Nephron progenitor cell (in vitro differentiated cells): ENCODE data around the gene SYCE1L.

Source experiments
- DNase-seq: peaks from one replicate; pipeline ENCODE4 v3.0.0; 2021
- H3K27ac Mint-ChIP-seq: 2 replicates; pipeline ENCODE4 v1.8.0; 2021; ENCODE audit warnings: mild to moderate bottlenecking, moderate library complexity, mixed read lengths
- H3K27me3 Mint-ChIP-seq: 2 replicates; pipeline ENCODE4 v1.8.0; 2021; ENCODE audit warnings: mild to moderate bottlenecking, low read depth, mixed read lengths; ENCODE audit not compliant: poor library complexity
- H3K36me3 Mint-ChIP-seq: 2 replicates; pipeline ENCODE4 v1.8.0; 2021; ENCODE audit warnings: low read depth, mixed read lengths
- H3K4me1 Mint-ChIP-seq: 2 replicates; pipeline ENCODE4 v1.8.0; 2021; ENCODE audit warnings: mixed read lengths
- H3K4me3 Mint-ChIP-seq: 2 replicates; pipeline ENCODE4 v1.8.0; 2021; ENCODE audit warnings: mild to moderate bottlenecking, moderate library complexity, mixed read lengths
- H3K9me3 Mint-ChIP-seq: 2 replicates; pipeline ENCODE4 v1.8.0; 2021; ENCODE audit warnings: mild to moderate bottlenecking, moderate library complexity, mixed read lengths
- CTCF ChIP-seq: fragments of 200-600 bp; sonication (generic); IDR thresholded peaks from 2 replicates; pipeline ENCODE4 v1.5.0; 2021; ENCODE audit warnings: antibody characterized with exemption

SYCE1L gene

GRCh38 chr16:77168901-77169300 lies 30.3 kb upstream of the SYCE1L start:
- Mint-ChIP-seq H3K27me3 (peaks cover 24% of the 10 kb centered on the region), H3K9me3 (no peaks in the 10 kb centered on the region), H3K4me1 (peaks cover 8% of the 10 kb centered on the region), H3K4me3 (no peak overlapping the region), H3K27ac (no peak overlapping the region), H3K36me3 (no peaks in the 10 kb centered on the region)
- DNase-seq: no peak
- TF ChIP-seq CTCF: no peak

- DNase-seq: peak; percentile 68
- Mint-ChIP-seq H3K36me3 (no peaks in the 10 kb centered on the region), H3K27ac (no peak overlapping the region), H3K4me3 (no peak overlapping the region), H3K9me3 (no peaks in the 10 kb centered on the region), H3K27me3 (peaks cover 31% of the 10 kb centered on the region), H3K4me1 (no peaks in the 10 kb centered on the region)
- peak; percentile 81 for TF ChIP-seq CTCF
Observed at GRCh38 chr16:77169650-77170236, 29.5 kb upstream of the SYCE1L start.

- H3K4me3 Mint-ChIP-seq: no peak overlapping the region
Observed at GRCh38 chr16:77170805-77171204, 28.4 kb upstream of the SYCE1L start.

GRCh38 chr16:77171745-77172635 lies 27.2 kb upstream of the SYCE1L start:
- H3K4me3 Mint-ChIP-seq: no peak overlapping the region
- H3K9me3 Mint-ChIP-seq: no peaks in the 10 kb centered on the region
- peak; percentile 79 for TF ChIP-seq CTCF
- peak; percentile 35 for DNase-seq
- no peaks in the 10 kb centered on the region for H3K4me1 Mint-ChIP-seq
- H3K36me3 Mint-ChIP-seq: no peaks in the 10 kb centered on the region
- H3K27ac Mint-ChIP-seq: no peak overlapping the region
- H3K27me3 Mint-ChIP-seq: peaks cover 31% of the 10 kb centered on the region

More at GRCh38 chr16:77170805-77171204, 28.4 kb upstream of the SYCE1L start:
- Mint-ChIP-seq H3K9me3 (no peaks in the 10 kb centered on the region), H3K27ac (no peak overlapping the region), H3K36me3 (no peaks in the 10 kb centered on the region), H3K4me1 (no peaks in the 10 kb centered on the region), H3K27me3 (peaks cover 29% of the 10 kb centered on the region)
- no peak for DNase-seq
- TF ChIP-seq CTCF: no peak

- no peak for TF ChIP-seq CTCF
- Mint-ChIP-seq H3K27ac (no peak overlapping the region), H3K27me3 (peaks cover 26% of the 10 kb centered on the region), H3K9me3 (no peaks in the 10 kb centered on the region), H3K4me3 (no peak overlapping the region), H3K4me1 (no peaks in the 10 kb centered on the region), H3K36me3 (no peaks in the 10 kb centered on the region)
- no peak for DNase-seq
Observed at GRCh38 chr16:77172951-77173350, 26.3 kb upstream of the SYCE1L start.
